ENCODE data around the gene NAA25. TPM values are rescaled to one million over a fixed set of nuclear protein-coding genes. Genes with fewer than 3 reads are reported as not detected.

NAA25 gene
- total and polyA plus RNA-seq, 4 donors, result 3.1 to 17.7 (median 10.8) TPM

DNA sequence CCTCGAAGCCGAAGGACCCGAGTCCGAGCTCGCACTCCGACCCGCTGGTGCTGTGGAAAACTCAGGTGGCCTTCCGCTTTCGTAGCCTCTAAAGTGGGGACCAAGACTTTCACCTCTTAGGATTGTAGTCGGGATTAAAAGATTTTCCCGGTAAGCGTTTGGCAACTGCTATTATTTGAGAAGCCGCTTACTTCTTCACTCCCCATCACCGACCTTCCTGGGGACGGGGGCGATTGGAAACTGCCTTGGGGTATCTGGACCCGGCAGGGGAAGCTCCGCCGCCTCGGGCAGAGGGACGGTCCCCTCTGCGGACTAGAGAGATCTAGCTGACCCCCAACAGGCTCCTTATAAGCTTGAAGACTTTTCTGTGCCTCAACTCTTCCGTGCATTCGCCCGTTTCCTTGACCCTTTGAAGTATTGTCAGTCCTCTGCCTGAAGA, 17.4 kb upstream of the NAA25 start:
- H3K9ac ChIP-seq (ENCODE audit: low read depth in 1 of 2, low read length in 2 of 2), result peak overlapping the region; percentile 81 to 90
- DNase-seq (ENCODE audit: low spot score), result no peak
- TF ChIP-seq, protein P1, sequence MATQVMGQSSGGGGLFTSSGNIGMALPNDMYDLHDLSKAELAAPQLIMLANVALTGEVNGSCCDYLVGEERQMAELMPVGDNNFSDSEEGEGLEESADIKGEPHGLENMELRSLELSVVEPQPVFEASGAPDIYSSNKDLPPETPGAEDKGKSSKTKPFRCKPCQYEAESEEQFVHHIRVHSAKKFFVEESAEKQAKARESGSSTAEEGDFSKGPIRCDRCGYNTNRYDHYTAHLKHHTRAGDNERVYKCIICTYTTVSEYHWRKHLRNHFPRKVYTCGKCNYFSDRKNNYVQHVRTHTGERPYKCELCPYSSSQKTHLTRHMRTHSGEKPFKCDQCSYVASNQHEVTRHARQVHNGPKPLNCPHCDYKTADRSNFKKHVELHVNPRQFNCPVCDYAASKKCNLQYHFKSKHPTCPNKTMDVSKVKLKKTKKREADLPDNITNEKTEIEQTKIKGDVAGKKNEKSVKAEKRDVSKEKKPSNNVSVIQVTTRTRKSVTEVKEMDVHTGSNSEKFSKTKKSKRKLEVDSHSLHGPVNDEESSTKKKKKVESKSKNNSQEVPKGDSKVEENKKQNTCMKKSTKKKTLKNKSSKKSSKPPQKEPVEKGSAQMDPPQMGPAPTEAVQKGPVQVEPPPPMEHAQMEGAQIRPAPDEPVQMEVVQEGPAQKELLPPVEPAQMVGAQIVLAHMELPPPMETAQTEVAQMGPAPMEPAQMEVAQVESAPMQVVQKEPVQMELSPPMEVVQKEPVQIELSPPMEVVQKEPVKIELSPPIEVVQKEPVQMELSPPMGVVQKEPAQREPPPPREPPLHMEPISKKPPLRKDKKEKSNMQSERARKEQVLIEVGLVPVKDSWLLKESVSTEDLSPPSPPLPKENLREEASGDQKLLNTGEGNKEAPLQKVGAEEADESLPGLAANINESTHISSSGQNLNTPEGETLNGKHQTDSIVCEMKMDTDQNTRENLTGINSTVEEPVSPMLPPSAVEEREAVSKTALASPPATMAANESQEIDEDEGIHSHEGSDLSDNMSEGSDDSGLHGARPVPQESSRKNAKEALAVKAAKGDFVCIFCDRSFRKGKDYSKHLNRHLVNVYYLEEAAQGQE (IDR thresholded peaks at IDR 0.05), result no peak
- TF ChIP-seq JUND (IDR thresholded peaks at IDR 0.05) (no peak), FOXA1 (IDR thresholded peaks at IDR 0.05) (no peak), MAX (IDR thresholded peaks at IDR 0.05) (no peak), RXRA (IDR thresholded peaks at IDR 0.05) (no peak), ZBTB33 (IDR thresholded peaks at IDR 0.05) (no peak), FOXA2 (IDR thresholded peaks at IDR 0.05) (no peak), NR2F2 (IDR thresholded peaks at IDR 0.05) (no peak)
- H3K27ac ChIP-seq (ENCODE audit: low read depth in 1 of 2, low read length in 2 of 2), result peak overlapping the region; percentile 85
- H3K36me3 ChIP-seq (ENCODE audit: control insufficient read depth in 4 of 4, insufficient read depth in 3 of 4, low read depth in 1 of 4, low read length in 3 of 4), result no peaks in the 10 kb centered on the region
- H3K4me3 ChIP-seq (ENCODE audit: low read depth in 1 of 3, low read length in 3 of 3), result peak overlapping the region; percentile 69 to 90 (median 88)
- no peaks in the 10 kb centered on the region for H3K9me3 ChIP-seq (ENCODE audit: control insufficient read depth in 4 of 4, low read length in 3 of 4)
- H3K27me3 ChIP-seq (ENCODE audit: control insufficient read depth in 4 of 4, insufficient read depth in 4 of 4, low read length in 3 of 4), result no peaks in the 10 kb centered on the region
- H3K4me1 ChIP-seq (ENCODE audit: control insufficient read depth in 4 of 4, insufficient read depth in 4 of 4, low read length in 3 of 4), result peaks cover 14 to 31% (median 18%) of the 10 kb centered on the region in 4 donors
- WGBS, result 6% methylated on average over 25 of the region's 25 CpGs

DNA sequence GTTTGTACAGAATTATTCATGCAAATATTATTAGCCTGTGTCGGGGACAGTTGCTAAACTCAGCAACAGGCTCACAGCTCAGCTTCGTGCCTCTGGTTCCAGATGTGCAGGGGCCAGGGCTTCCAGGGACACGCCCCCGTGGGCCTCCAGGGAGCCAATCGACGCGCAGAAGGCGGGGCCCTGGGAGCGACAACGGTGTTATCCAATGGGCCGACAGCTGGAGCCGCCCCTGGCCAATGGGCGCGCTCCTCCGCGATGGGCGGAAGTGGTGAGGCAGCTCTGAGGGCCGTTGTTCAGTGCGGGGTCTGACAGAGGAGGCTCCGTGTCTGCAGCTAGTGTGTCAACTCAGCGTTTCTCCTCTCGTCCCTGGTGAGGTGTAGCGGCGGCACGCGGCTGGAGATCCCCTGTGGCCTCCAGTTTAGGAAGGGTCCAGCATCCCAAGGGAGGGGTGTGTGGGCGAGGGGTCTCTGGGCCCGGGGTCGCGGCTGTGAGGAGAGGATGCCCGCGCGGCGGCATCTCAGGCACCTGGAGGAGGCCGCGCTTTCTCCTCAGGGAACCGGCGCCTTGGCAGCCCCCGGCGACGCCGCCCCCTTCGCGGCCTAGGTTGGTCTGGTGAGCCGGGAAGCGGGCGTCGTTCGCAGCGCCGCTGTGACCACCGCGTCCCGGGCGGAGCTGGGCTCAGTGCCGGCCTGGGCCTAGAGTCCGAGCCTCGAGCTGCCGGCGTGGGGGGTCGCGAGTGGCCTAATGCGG, 16.8 kb upstream of the NAA25 start, which contains the start of gene TRAFD1:
Gene TRAFD1, plus strand, starts transcription at position 311 of the 750 bp plus-strand sequence. CDS start 4,963 bp downstream, outside the sequence.
- Histone ChIP-seq H3K9ac (ENCODE audit: low read depth in 1 of 2, low read length in 2 of 2) (peak within 1 kb of the TSS; percentile 81 to 90), H3K9me3 (ENCODE audit: control insufficient read depth in 4 of 4, low read length in 3 of 4) (no peaks in the 10 kb centered on the region), H3K27ac (ENCODE audit: low read depth in 1 of 2, low read length in 2 of 2) (peak within 1 kb of the TSS; percentile 85), H3K4me1 (ENCODE audit: control insufficient read depth in 4 of 4, insufficient read depth in 4 of 4, low read length in 3 of 4) (peaks cover 9 to 27% (median 15%) of the 10 kb centered on the region in 4 donors), H3K36me3 (ENCODE audit: control insufficient read depth in 4 of 4, insufficient read depth in 3 of 4, low read depth in 1 of 4, low read length in 3 of 4) (no peaks in the 10 kb centered on the region), H3K27me3 (ENCODE audit: control insufficient read depth in 4 of 4, insufficient read depth in 4 of 4, low read length in 3 of 4) (no peaks in the 10 kb centered on the region), H3K4me3 (ENCODE audit: low read depth in 1 of 3, low read length in 3 of 3) (peak within 1 kb of the TSS; percentile 69 to 90 (median 88))
- under 1% methylated on average over 63 of the region's 63 CpGs for WGBS
- DNase-seq (ENCODE audit: low spot score), result peak; percentile 99
- TF ChIP-seq SP1 (IDR thresholded peaks at IDR 0.05), result peak; percentile 99
- no peak for TF ChIP-seq HNF4G (IDR thresholded peaks at IDR 0.05)
- peak; percentile 42 for TF ChIP-seq TAF1 (conservative IDR thresholded peaks at IDR 0.05)
- peak; percentile 58 for TF ChIP-seq YY1 (IDR thresholded peaks at IDR 0.05)
- no peak for TF ChIP-seq FOXA2 (IDR thresholded peaks at IDR 0.05)
- TF ChIP-seq RAD21 (IDR thresholded peaks at IDR 0.05), result no peak
- TF ChIP-seq, protein P2, sequence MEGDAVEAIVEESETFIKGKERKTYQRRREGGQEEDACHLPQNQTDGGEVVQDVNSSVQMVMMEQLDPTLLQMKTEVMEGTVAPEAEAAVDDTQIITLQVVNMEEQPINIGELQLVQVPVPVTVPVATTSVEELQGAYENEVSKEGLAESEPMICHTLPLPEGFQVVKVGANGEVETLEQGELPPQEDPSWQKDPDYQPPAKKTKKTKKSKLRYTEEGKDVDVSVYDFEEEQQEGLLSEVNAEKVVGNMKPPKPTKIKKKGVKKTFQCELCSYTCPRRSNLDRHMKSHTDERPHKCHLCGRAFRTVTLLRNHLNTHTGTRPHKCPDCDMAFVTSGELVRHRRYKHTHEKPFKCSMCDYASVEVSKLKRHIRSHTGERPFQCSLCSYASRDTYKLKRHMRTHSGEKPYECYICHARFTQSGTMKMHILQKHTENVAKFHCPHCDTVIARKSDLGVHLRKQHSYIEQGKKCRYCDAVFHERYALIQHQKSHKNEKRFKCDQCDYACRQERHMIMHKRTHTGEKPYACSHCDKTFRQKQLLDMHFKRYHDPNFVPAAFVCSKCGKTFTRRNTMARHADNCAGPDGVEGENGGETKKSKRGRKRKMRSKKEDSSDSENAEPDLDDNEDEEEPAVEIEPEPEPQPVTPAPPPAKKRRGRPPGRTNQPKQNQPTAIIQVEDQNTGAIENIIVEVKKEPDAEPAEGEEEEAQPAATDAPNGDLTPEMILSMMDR (IDR thresholded peaks at IDR 0.05; ENCODE audit: low read depth, low read length, missing input control), result no peak
- TF ChIP-seq EGR1 (IDR thresholded peaks at IDR 0.05; ENCODE audit: low read depth in 2 of 2), result peak in 1 of 2 donors; percentile 23
- peak; percentile 58 to 86 for TF ChIP-seq GABPA (IDR thresholded peaks at IDR 0.05 in 1 of 2, conservative IDR thresholded peaks at IDR 0.05 in 1 of 2)
- peak in 1 of 2 donors; percentile 18 for TF ChIP-seq RXRA (IDR thresholded peaks at IDR 0.05)
- TF ChIP-seq MAX (IDR thresholded peaks at IDR 0.05), result no peak
- no peak for TF ChIP-seq HNF4A (conservative IDR thresholded peaks at IDR 0.05)
- no peak for TF ChIP-seq NR2F2 (IDR thresholded peaks at IDR 0.05)
- no peak for TF ChIP-seq ZBTB33 (IDR thresholded peaks at IDR 0.05)
- TF ChIP-seq FOXA1 (IDR thresholded peaks at IDR 0.05), result no peak
- TF ChIP-seq JUND (IDR thresholded peaks at IDR 0.05), result no peak

All from liver (tissue), 9 donors.